NCI-H146 treated with DMSO at 0.1 percent for 48 hours (cell line): ENCODE measurements around the gene FBXO39.
"Not testable (repeated sequence)": the region's sequence is repeated elsewhere in the genome, so short reads cannot be mapped to it uniquely, and the experiment has no call there.

Source experiments
- DNase-seq: peaks from one replicate; lab custom pipeline; 2025; ENCODE audit not compliant: unreplicated experiment; lab: John Stamatoyannopoulos, UW

The FBXO39 gene

DNA sequence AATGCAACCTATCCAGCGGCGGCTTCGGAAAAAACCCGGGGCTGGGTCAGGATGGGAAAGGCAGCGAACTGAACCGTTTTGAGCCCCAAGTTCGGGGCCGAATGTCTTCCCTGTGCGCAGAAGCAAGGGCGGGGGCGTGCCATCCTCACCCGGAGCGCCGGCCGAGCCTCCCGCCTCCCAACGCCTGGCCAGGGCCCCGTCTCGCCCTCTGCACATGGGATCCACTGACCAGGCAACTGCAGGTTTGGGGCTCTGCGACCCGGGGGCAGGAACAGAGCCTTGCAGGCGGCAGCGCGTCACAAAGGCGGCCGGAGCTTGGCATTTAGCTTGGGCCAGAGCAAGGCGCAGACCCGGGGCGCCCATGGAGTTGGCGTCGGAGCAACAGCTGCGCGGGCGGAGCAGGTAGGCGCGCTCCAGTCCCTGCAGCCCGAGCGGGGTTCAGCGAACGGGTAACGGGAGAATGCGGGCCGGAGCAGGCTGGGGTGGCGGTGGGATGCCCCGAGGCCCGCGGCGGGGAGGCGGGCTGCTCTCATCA is at the start of gene FBXO39:
TSS of gene FBXO39 (plus strand) at position 345 of the 535 bp plus-strand sequence. CDS start 3,654 bp downstream, outside the sequence.
- no peak for DNase-seq

- DNase-seq = no peak
Observed at GRCh38 chr17:6729531-6729930, 46.5 kb upstream of the FBXO39 start.

DNA sequence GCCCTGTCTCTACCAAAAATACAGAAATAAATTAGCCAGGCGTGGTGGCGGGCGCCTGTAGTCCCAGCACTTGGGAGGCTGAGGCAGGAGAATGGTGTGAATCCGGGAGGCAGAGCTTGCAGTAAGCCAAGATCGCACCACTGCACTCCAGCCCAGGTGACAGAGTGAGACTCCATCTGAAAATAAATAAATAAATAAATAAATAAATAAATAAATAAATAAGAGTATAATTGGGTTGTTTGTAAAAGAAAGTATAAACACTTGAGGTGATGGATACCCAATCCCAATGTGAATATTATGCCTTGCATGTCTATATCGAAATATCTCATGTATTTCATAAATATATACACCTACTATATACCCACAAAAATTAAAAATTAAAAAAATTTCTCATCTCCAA is 29.4 kb upstream of the FBXO39 start:
- not testable (repeated sequence) for DNase-seq

- DNase-seq = no peak
Observed at GRCh38 chr17:6748617-6749016, 27.4 kb upstream of the FBXO39 start.

GRCh38 chr17:6749519-6749918 is 26.5 kb upstream of the FBXO39 start:
- no peak for DNase-seq

GRCh38 chr17:6752068-6752909 is 23.7 kb upstream of the FBXO39 start:
- DNase-seq = no peak

DNA sequence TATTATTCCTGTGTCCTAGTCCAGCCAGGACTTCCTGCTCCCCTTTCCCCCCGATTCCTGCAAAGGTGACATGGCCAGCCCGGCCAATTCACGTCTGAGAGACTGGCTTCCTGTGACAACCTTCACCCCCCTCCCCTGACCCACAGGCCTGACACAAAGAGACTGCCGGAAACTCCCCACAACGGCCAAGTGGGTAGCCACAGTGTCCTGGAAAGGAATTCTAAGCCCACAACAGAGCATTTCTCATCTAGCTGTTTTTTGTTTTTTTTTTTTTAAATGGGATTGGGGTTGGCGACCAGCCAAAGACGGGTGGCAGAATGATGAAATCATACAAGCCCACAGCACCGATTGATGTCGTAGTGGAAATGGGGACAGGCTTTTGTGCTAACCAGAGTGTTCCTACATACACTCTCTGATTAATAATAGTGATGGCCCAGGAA is 23.0 kb upstream of the FBXO39 start:
- DNase-seq = no peak

- no peak for DNase-seq
Observed at GRCh38 chr17:6753546-6753945, 22.5 kb upstream of the FBXO39 start.

DNA sequence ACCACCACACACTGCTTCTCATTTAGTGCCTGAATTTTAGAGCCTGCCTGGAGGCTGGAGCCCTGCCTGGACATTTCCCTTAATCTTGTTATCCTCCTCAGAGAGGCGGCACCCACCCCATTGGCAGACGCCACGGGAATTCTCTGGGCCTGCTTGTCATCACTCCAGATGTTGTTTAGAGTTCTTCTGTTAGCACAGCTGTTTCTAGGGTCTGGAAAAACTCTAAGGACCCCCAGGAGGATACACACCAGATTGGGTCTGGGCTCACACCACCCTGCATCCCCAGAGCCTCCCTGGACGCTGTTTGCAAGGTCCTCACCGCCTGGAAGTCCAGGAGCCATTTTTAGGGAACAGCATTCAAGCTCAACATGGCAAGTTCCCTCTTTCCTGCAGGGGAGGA is 20.7 kb upstream of the FBXO39 start:
- DNase-seq = no peak

DNA sequence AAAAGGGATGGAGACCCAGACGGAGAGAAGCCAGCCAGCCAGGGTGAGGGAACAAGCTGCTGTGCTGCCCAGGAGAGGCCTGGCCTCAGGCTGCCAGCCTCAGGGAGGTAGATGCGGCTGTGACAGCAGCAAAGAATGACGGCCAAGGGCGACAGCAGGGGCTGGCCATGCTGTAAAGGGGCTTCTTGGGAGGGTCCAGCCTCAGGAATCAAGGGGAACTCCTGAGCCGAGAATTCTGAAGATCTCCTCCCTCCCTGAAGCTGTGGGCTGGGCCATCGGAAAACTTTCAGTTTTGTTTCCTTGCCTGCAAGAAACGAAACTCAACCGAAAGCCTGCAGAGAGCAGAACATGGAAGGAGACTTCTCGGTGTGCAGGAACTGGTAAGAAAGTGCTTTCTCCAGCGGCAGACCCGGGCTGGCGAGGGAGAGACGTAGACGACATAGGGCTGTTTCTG is 20.3 kb upstream of the FBXO39 start, which contains the start of gene XAF1:
TSS of gene XAF1 (plus strand) at position 316 of the 454 bp plus-strand sequence. CDS start at position 349, 33 bp downstream.
- no peak for DNase-seq

DNA sequence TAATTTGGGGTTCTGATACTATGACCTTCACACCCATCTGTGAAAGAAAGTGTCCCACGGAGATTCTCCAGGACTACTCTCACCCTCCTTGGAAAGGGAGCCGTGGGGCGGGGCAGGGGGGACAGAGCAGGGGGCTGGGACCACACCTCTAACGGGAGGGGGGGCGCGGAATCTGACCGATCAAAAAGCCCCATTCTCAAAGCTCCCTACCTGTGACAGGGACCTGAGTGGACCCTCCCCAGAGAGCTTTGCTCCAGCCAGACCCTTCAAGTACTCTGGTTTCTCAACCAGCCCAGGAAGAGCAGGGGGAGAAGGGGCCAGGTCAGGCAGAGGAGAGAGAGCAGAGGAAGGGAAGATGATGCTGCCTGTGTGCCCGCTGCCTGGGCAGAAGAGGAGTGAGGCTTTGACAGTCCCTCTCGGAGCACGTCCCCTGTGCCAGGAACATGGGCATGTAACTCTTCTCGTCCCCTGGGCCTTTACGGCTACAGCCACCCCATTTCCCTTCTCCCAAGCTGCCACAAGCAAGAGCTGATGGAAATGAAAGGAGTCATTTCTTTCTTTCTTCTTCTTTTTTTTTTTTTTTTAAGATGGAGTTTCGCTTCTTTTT is 19.5 kb upstream of the FBXO39 start:
- DNase-seq = no peak

GRCh38 chr17:6757747-6758146 is 18.3 kb upstream of the FBXO39 start:
- no peak for DNase-seq

DNA sequence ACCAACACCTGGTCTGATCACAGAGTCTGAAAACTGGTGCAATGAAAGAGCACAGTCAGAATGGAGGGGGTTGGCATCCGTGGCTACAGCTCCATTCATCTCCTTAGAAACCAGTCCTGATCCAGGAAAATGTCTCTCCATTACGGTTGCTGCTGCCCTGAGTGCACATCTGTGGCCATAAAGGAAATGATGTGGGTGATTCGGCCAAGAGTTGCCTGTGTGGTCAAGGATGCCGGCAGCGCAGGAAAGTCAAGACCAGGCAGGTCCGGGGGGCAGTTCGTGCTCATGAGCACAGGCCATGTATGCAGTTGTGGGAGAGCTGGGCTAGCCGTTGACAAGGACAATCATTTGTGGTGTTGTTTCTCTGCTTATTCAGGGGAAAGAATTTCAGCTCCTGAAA is 14.2 kb upstream of the FBXO39 start:
- no peak for DNase-seq

- DNase-seq = no peak
Observed at GRCh38 chr17:6768447-6768846, 7.6 kb upstream of the FBXO39 start.

GRCh38 chr17:6772016-6772415 is 4.0 kb upstream of the FBXO39 start:
- no peak for DNase-seq

GRCh38 chr17:6774906-6775305 is 1.1 kb upstream of the FBXO39 start:
- DNase-seq = not testable (repeated sequence)

GRCh38 chr17:6779411-6779810 is 3.4 kb downstream of the FBXO39 start:
- DNase-seq = no peak

DNA sequence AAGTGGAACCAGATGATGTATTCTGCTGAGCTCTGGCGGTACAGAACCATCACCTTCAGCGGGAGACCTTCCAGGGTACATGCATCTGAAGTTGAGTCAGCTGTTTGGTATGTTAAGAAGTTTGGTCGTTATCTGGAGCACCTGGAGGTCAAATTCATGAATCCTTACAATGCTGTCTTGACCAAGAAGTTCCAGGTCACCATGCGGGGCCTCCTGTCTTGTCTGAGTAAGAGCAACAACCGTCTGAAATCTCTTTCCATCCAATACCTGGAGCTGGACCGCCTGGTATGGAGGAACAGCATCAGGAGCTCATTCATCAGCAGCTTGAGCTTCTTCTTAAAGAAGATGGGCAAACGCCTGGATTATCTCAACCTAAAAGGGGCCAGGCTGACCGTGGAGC is 4.0 kb downstream of the FBXO39 start:
- DNase-seq = no peak

DNA sequence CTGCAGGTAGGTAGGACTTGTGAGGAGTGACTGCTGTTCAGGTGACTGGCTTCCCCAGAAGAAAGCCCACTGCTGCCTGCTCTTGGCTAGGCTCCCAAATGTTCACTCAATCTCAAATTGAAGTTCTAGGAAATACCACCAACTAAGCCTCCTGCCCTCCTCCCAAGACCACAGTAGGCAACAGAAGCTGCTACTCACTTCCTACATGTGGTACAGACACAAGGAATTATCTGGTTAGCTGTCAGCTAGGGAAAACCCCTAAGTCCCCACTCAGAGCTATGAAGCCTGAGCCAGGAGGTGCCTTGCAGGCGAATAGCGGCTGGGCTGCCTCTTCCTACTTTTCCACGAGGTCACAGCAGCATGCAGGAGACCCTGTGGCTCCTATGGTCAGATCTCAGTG is 4.9 kb downstream of the FBXO39 start:
- no peak for DNase-seq

- DNase-seq = no peak
Observed at GRCh38 chr17:6782244-6782643, 6.2 kb downstream of the FBXO39 start.

GRCh38 chr17:6786618-6787017 is 10.6 kb downstream of the FBXO39 start:
- no peak for DNase-seq

GRCh38 chr17:6787081-6787693 is 11.2 kb downstream of the FBXO39 start:
- no peak for DNase-seq
